ENCODE measurements around the gene SPATA21. TPM values are rescaled to one million over a fixed set of nuclear protein-coding genes. Genes with fewer than 3 reads are reported as not detected.

The SPATA21 gene
- total RNA-seq, 1 experiment from 2014 or later: not detected

DNA sequence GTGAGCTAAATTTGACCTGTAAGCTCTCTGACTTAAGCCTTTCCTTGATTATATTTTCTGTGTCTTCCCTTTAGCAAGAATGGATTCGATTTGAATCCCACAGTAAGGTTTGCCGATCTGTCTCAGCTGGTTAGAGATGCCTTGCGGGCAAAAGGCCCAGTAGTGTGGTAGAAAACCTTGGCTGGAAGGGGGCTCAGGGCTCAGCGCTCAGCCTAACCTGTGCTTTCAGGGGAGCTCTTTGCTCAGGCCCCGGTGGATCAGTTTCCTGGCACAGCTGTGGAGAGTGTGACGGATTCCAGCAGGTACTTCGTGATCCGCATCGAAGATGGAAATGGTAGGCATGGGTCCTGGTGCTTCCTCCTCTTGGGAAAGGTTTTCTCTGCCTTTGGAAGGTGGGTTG lies 10.4 kb upstream of the SPATA21 start:
- Mint-ChIP-seq H3K36me3 (peaks cover 41% of the 10 kb centered on the region), H3K9me3 (no peaks in the 10 kb centered on the region), H3K4me1 (no peaks in the 10 kb centered on the region), H3K27me3 (ENCODE audit: low read depth) (no peaks in the 10 kb centered on the region), H3K27ac (no peak overlapping the region), H3K4me3 (no peak overlapping the region)
- TF ChIP-seq, protein P1, sequence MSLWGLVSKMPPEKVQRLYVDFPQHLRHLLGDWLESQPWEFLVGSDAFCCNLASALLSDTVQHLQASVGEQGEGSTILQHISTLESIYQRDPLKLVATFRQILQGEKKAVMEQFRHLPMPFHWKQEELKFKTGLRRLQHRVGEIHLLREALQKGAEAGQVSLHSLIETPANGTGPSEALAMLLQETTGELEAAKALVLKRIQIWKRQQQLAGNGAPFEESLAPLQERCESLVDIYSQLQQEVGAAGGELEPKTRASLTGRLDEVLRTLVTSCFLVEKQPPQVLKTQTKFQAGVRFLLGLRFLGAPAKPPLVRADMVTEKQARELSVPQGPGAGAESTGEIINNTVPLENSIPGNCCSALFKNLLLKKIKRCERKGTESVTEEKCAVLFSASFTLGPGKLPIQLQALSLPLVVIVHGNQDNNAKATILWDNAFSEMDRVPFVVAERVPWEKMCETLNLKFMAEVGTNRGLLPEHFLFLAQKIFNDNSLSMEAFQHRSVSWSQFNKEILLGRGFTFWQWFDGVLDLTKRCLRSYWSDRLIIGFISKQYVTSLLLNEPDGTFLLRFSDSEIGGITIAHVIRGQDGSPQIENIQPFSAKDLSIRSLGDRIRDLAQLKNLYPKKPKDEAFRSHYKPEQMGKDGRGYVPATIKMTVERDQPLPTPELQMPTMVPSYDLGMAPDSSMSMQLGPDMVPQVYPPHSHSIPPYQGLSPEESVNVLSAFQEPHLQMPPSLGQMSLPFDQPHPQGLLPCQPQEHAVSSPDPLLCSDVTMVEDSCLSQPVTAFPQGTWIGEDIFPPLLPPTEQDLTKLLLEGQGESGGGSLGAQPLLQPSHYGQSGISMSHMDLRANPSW (CRISPR knock-in tag; conservative IDR thresholded peaks at IDR 0.05; ENCODE audit: low read depth): no peak
- TF ChIP-seq ESRRA (CRISPR knock-in tag; IDR thresholded peaks at IDR 0.05; ENCODE audit: borderline replicate concordance) (no peak), FOXJ3 (CRISPR knock-in tag; IDR thresholded peaks at IDR 0.05; ENCODE audit: borderline replicate concordance) (no peak), ZNF423 (CRISPR knock-in tag; IDR thresholded peaks at IDR 0.05) (no peak), ZNF138 (CRISPR knock-in tag; conservative IDR thresholded peaks at IDR 0.05) (no peak), CREM (CRISPR knock-in tag; IDR thresholded peaks at IDR 0.05) (no peak), NR3C1 (CRISPR knock-in tag; conservative IDR thresholded peaks at IDR 0.05; ENCODE audit: low read depth) (no peak), TCF7 (CRISPR knock-in tag; IDR thresholded peaks at IDR 0.05; ENCODE audit: low read depth) (no peak), HMGA2 (CRISPR knock-in tag; IDR thresholded peaks at IDR 0.05) (no peak), ZNF396 (CRISPR knock-in tag; IDR thresholded peaks at IDR 0.05; ENCODE audit: borderline replicate concordance) (no peak), ELF4 (CRISPR knock-in tag; IDR thresholded peaks at IDR 0.05; ENCODE audit: low read depth) (no peak), ZNF263 (CRISPR knock-in tag; IDR thresholded peaks at IDR 0.05; ENCODE audit: low read depth) (no peak), ZNF121 (CRISPR knock-in tag; IDR thresholded peaks at IDR 0.05) (no peak), JUN (CRISPR knock-in tag; IDR thresholded peaks at IDR 0.05) (no peak)
- TF ChIP-seq, protein P2, sequence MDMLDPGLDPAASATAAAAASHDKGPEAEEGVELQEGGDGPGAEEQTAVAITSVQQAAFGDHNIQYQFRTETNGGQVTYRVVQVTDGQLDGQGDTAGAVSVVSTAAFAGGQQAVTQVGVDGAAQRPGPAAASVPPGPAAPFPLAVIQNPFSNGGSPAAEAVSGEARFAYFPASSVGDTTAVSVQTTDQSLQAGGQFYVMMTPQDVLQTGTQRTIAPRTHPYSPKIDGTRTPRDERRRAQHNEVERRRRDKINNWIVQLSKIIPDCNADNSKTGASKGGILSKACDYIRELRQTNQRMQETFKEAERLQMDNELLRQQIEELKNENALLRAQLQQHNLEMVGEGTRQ (CRISPR knock-in tag; IDR thresholded peaks at IDR 0.05): no peak
- TF ChIP-seq, protein P3, sequence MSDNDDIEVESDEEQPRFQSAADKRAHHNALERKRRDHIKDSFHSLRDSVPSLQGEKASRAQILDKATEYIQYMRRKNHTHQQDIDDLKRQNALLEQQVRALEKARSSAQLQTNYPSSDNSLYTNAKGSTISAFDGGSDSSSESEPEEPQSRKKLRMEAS (CRISPR knock-in tag; IDR thresholded peaks at IDR 0.05): no peak
- TF ChIP-seq, protein P4, sequence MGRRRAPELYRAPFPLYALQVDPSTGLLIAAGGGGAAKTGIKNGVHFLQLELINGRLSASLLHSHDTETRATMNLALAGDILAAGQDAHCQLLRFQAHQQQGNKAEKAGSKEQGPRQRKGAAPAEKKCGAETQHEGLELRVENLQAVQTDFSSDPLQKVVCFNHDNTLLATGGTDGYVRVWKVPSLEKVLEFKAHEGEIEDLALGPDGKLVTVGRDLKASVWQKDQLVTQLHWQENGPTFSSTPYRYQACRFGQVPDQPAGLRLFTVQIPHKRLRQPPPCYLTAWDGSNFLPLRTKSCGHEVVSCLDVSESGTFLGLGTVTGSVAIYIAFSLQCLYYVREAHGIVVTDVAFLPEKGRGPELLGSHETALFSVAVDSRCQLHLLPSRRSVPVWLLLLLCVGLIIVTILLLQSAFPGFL (CRISPR knock-in tag; IDR thresholded peaks at IDR 0.05; ENCODE audit: borderline replicate concordance): no peak
- ChIA-PET POLR2A (no interaction called here), CTCF (no interaction called here)
- ATAC-seq (no peak), DNase-seq (ENCODE audit: low spot score) (no peak)

DNA sequence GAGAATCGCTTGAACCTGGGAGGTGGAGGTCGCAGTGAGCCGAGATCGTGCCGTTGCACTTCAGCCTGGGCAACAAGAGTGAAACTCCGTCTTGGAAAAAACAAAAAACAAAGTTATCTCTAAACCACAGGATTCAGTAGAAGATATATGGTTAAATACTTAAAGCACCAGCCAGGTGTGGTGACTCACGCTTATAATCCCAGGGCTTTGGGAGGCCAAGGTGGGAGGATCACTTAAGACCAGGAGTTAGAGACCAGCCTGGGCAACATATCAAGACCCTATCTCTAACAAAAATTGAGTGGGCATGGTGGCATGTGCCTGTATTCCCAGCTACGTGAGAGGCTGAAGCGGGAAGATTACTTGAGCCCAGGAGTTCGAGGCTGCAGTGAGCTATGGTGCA lies 8.9 kb upstream of the SPATA21 start:
- POLR2A ChIA-PET: no interaction called here
- Mint-ChIP-seq H3K9me3 (no peaks in the 10 kb centered on the region), H3K36me3 (peaks cover 31% of the 10 kb centered on the region), H3K27ac (no peak overlapping the region), H3K27me3 (ENCODE audit: low read depth) (peaks cover 9% of the 10 kb centered on the region; the same call in 1 of the 2 replicates), H3K4me1 (peaks cover 4% of the 10 kb centered on the region; the same call in 1 of the 2 replicates), H3K4me3 (no peak overlapping the region)
- ATAC-seq (no peak), DNase-seq (ENCODE audit: low spot score) (no peak)
- CTCF ChIA-PET: no interaction called here
- TF ChIP-seq MYBL2 (CRISPR knock-in tag; IDR thresholded peaks at IDR 0.05): no peak
- TF ChIP-seq SP1 (CRISPR knock-in tag; conservative IDR thresholded peaks at IDR 0.05): no peak
- TF ChIP-seq, protein P5, sequence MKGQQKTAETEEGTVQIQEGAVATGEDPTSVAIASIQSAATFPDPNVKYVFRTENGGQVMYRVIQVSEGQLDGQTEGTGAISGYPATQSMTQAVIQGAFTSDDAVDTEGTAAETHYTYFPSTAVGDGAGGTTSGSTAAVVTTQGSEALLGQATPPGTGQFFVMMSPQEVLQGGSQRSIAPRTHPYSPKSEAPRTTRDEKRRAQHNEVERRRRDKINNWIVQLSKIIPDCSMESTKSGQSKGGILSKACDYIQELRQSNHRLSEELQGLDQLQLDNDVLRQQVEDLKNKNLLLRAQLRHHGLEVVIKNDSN (CRISPR knock-in tag; IDR thresholded peaks at IDR 0.05): no peak
- TF ChIP-seq, protein P6, sequence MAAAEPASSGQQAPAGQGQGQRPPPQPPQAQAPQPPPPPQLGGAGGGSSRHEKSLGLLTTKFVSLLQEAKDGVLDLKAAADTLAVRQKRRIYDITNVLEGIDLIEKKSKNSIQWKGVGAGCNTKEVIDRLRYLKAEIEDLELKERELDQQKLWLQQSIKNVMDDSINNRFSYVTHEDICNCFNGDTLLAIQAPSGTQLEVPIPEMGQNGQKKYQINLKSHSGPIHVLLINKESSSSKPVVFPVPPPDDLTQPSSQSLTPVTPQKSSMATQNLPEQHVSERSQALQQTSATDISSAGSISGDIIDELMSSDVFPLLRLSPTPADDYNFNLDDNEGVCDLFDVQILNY (CRISPR knock-in tag; IDR thresholded peaks at IDR 0.05): no peak
- TF ChIP-seq, protein P7, sequence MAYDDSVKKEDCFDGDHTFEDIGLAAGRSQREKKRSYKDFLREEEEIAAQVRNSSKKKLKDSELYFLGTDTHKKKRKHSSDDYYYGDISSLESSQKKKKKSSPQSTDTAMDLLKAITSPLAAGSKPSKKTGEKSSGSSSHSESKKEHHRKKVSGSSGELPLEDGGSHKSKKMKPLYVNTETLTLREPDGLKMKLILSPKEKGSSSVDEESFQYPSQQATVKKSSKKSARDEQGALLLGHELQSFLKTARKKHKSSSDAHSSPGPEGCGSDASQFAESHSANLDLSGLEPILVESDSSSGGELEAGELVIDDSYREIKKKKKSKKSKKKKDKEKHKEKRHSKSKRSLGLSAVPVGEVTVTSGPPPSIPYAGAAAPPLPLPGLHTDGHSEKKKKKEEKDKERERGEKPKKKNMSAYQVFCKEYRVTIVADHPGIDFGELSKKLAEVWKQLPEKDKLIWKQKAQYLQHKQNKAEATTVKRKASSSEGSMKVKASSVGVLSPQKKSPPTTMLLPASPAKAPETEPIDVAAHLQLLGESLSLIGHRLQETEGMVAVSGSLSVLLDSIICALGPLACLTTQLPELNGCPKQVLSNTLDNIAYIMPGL (CRISPR knock-in tag; IDR thresholded peaks at IDR 0.05): no peak

Data from WTC11 (cell line).